HPDE6-E6E7 (cell line): ENCODE results near the gene FAM171A1.
"Not testable (repeated sequence)": the region's sequence is repeated elsewhere in the genome, so short reads cannot be mapped to it uniquely, and the experiment has no call there.

Experiments used
- DNase-seq: peaks from one replicate; pipeline ENCODE4 v3.0.0; 2011; ENCODE audit warnings: missing footprints; ENCODE audit errors: extremely low spot score

Gene FAM171A1

DNA sequence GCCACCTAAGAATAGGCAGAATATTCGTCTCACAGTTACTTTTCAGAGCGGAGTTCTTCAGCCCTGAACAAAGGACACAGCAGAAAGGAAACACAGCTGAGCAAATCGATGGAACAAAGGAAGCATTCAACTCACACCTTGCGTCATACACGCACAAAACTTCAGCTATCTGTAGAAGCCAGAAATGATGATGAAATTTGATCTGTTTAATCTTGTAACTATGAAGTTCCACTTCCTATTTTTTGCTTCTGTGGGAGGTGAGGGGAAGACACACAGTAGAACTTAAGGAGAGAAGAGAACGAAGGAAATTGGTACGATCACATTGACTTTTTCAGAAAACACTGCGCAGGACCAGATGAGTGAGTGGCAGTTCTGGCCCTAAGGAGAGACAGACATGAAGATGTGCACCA, 26.2 kb downstream of the FAM171A1 start:
- DNase-seq, result no peak

DNA sequence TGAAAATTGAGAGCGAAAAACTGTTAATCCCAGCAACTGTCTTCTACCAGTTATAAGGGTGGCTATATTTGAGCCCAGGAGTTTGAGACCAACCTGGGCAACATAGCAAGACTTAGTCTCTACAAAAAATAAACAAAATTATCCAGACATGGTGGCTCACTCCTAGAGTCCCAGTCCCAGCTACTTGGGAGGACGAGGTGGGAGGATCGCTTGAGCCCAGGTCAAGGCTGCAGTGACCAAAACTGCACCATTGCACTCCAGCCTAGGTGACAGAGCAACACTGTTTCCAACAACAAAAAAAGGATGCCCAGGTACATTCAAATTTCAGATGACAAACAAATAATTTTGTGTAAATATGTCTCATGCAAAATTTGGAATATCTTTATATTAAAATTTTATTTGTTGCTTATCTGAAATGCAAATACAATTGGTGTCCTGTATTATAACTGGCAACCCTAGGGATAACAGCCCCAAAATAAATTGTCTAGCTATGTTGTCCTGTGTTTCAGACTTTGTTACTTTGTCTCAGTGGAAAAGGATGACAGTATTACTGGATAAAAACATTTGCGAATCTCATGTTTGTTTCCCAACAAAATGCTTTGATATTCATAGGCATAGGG, 26.7 kb downstream of the FAM171A1 start:
- no peak for DNase-seq

DNA sequence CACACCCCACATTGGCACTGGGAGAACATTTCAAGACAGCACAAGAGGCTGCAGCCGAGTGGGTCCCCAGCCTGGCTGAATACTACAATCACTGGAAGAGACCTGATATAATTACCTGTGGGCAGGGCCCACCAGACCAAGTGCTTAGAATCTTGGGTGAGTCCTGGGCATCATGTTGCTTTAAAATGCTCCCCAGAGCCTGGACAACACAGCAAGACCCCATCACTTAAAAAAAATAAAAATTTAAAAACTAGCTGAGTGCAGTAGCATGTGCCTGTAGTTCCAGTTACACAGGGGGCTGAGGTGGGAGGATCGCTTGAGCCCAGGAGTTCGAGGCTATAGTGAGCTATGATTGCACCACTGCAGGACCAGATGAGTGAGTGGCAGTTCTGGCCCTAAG, 28.1 kb downstream of the FAM171A1 start:
- DNase-seq, result no peak

DNA sequence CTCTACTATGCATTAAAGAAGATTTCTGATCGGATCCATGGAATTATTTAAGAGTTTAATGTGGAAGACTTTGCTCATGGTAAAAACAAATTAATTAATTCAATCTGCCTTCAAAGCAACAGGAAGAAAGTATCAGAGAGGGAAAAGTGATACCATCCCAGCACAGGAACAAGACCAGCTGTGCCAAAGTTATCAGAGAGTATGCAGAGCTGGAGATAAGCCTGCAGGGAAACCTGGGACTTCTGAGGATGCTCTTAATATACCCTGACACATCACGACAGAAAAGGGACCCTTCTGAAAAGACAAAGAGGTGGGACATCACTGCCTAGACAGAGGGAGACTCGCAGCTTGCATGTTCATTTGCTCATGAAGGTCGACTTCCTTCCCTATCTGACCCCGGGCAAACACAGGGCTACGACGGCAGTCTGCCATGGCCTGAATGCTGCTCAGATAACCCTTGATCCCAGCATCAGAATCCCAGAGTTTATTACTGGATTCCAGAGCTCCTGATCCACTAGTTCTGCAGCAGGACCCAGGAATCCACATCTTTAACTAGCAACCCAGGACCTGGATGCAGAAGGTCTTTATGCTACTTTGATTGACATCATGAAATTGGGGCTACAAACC, 29.5 kb downstream of the FAM171A1 start:
- DNase-seq, result no peak

DNA sequence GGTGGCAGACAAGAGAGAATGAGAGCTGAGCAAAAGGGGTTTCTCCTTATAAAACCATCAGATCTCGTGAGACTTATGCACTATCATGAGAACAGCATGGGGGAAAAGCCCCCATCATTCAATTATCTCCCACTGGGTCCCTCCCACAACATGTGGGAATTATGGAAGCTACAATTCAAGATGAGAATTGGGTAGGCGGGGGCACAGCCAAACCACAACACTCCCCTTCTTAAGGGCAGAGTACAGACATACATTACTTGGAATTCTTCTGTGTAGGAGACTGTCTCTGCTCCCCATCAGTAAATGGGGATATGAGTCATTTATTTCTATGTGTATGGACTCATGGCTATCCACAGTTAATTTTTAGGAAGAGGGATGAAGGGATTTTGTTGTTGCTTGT, 31.2 kb downstream of the FAM171A1 start:
- DNase-seq, result no peak

DNA sequence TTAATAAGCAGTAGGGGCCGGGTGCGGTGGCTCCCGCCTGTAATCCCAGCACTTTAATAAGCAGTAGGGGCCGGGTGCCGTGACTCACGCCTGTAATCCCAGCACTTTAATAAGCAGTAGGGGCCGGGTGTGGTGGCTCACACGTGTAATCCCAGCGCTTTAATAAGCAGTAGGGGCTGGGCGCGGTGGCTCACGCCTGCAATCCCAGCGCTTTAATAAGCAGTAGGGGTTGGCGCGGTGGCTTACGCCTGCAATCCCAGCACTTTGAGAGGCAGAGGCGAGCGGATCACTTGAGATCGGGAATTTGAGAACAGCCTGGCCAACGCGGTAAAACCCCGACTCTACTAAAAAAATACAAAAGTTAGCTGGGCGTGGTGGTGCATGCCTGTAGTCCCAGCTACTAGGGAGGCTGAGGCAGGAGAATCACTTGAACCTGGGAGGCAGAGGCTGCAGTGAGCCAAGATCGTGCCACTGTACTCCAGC, 33.6 kb downstream of the FAM171A1 start:
- DNase-seq, result not testable (repeated sequence)

DNA sequence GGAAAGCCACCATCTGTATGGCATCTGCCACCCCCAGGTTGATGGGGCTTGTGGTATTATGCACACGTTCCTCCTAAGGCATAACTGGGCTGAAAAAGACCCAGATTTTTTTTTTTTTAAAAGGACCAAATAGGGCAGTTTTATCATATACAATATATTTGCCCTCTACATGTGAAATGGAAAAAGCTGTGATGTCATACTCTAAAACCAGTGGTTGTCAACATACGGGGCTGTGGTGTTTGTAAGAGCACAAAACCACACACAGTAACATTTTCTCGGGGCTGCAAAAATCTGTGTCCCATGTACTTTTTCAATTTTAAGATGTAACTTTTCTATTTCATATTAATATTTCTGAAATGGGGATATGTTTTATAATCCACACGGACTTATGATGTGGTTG, 34.9 kb downstream of the FAM171A1 start:
- DNase-seq, result no peak

DNA sequence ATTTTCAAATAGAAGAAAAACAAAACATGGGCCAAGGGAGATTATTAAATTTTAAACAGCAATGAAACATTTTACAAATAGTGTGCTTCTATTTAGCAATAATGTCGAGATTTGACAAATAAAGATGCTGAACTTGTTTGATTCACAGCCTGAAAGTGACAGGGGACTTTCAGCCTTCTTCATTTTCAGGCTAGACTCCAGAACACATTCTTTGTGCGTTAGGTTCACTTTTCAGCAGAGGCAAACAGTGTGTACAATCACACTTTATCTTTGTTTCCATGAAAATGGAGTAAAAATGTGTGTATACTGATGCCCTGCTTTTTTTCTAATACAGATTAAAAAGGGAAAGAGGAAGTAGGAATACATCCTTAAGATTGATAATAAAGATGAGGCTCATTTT, 35.6 kb downstream of the FAM171A1 start:
- DNase-seq, result no peak

DNA sequence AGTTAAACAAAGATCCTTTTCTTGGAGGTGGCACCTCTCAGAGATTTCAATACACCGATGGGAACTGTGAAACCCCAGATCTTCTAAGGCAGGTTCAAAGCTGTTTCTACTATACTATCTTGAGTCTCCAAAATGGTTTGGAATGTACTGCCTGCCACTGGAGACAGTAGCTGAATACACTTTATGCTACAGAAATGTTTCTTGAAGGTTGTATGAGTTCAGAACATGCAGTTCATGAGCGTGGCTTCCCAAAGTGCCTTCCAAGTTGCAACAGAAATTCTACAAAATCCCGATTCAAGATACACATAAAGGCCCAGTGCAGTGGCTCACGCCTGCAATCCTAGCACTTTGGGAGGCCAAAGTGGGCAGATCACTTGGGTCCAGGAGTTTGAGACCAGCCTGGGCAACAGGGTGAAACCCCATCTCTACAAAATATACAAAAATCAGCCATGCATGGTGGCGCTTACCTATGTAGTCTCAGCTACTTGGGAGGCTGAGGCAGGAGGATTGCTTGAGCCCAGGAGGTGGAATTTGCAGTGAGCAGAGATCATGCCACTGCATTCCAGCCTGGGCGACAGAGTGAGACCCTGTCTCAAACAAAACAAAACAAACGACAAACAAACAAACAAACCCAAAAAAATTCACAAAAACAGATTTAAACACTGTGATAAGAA, 36.3 kb downstream of the FAM171A1 start:
- DNase-seq, result no peak

DNA sequence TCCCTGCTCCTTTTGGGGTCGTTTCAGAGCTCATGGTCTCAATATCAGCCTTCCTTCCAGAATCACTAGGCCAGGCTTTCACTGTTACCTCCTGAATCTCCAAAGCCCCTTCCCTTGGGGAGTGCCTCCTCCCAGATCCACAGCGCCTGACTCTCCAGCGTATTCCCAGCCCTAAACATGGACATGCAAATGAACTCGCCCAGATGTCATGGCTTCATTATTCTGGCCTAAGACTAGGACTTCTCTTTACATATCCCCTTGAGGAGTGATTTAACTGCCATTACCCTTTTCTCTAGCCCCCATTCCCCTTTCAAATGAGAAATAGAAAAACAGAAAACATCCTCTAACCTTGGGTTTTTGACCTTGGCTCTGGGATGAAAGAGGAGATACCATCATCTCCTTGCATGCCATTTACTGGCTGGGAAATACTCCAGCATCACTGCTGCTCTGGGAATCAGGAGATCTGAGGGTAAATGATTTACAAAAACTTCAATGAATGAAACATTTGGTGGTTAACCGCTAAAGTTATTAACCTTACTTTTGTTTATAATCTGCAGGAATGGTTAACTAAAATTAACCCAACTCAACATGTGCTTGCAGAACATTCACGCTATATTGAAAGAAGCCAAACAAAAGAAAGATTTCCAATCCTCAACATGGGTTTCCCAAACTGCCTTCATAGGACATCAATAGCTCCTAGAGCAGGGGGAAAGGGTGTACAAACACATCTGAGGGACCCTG, 37.0 kb downstream of the FAM171A1 start:
- no peak for DNase-seq

DNA sequence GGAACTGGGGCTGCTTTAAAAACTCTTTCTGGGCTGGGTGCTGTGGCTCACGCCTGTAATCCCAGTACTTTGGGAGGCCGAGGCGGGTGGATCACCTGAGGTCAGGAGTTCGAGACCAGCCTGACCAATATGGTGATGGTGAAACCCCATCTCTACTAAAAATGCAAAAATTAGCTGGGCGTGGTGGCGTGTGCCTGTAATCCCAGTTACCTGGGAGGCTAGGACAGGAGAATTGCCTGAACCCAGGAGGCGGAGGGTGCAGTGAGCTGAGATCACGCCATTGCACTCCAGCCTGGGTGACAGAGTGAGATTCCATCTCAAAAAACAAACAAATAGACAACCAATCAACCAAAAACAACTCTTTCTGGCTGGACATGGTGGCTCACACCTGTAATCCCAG, 37.9 kb downstream of the FAM171A1 start:
- DNase-seq, result not testable (repeated sequence)

DNA sequence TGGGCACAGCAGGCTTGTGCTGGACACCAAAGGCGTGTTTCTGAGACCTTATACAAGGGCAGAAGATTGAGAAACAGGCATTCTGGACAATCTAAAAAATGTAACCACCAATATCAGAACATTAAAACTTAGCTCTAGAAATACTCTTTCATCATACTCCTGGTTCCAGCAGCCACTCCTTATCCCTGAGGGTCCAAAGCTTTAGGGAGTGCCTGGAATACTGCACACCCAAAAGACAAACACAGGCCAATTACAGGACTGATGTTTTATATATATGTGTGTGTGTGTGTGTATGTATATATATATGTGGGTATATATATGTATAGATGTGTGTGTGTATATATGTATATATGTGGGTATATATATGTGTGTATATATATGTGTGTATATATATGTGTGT, 39.6 kb downstream of the FAM171A1 start:
- no peak for DNase-seq

DNA sequence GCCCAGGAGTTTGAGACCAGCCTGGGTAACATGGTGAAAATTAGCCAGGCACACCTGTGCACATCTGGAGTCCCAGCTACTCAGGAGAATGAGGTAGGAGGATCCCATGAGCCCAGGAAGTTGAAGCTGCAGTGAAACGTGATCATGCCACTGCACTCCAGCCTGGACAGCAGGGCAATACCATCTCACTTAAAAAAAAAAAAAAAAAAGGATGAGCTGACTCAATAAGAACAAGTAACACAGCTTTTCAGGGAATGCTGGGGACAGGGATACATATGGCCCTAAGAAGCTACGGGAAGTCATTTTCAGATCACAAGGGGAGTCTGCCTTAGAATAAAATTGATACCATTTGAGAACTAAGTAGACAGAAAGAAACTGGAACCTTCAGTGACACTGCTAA, 41.7 kb downstream of the FAM171A1 start:
- DNase-seq, result no peak

DNA sequence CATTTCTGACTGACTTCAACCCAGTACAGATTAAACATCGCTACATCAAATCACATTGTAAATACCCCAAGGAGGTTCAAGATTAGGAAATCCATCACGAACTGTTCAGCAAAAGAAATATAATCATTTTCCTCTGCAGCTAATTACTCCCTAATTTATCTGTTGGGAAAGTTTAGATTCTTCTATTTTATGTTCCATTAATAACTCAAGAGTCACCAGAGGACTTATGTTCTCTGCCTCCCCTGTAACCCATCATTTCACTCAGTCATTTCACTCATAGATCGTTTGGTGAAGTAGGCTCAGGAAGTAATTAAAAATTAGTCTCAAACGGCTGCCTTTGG, 45.2 kb downstream of the FAM171A1 start:
- no peak for DNase-seq

DNA sequence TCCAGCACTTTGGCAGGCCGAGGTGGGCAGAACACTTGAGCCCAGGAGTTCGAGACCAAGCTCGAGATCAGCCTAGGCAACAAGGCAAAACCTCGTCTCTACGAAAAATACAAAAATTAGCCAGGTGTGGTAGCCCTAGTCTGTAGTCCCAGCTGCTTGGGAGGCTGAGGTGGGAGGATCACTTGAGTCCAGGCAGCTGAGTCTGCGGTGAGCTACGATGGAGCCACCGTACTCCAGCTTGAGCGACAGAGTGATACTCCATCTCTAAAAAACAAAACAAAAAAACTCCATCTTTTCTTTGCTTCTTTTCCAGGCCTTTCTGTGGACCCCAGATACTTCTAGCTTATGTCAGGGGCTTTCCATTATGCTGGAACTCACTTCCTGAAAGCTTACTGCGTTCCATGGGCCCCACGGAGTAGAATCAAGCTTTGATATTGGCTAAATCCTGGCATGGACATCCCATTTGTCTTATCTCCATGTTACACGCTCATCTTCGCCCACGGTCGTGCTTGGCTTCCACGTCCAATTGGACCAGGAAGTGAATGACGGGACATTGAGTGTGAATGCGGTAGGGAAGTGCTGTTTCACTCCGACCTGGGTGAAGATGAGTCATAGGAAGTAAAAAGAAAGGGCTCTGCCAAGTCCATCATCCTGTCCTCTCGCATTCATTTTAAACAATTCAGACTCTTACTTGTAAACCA, 45.7 kb downstream of the FAM171A1 start:
- peak; percentile 21 for DNase-seq

DNA sequence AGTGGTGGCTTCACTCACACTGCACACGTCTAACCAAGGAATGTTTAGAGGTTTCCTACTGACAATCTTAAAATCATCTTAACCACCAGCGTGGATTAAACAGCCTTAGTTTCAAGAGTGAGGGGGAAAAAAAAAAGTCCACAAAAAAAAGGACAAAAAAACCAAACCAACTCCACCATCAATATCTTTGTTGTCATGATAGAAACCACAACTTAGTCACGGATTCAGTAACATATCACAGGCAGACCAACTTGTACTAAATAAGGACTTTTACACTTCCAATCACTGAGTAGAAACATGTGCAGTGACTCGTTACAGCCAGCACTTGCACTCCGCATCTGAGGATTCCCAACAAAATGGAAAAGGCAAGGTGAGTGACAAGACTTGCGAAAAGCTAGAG, 46.5 kb downstream of the FAM171A1 start:
- no peak for DNase-seq

DNA sequence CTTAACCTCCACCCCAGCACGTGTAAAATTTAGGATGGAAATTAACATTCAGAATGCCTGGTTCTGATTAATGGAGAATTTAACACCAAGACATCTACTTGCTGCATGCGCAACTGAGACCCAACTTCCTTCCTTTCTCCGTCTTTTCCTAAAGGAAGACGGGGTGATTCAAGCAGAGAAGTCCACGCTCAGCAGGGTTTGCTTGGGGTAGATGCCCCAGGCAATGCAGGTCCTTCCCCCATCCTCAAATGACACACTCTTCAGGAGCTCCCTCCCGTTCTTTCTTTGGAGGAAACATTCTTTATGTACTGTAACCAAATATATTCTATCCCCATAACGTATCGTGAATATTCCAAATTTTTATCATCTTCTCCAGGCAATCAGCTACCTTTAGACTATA, 47.0 kb downstream of the FAM171A1 start:
- DNase-seq, result no peak

DNA sequence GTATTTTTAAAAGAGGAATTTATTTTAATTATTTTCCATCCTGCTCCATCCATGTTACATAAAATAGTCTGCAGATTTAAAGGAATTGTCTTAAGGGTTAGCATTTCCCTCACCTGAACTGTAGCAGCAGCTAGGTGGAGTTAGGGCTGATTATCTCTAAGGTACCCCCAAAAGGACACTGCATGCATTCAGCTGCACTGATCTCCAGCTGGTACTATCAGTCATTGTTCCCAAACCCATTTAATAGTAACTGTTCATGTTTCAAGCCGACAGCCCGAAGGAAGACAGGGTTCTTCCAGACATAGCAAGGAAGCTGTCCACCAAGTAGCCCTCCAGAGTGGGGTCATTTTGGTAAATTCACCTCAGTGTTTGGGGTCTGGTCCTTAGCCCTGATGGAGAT, 48.7 kb downstream of the FAM171A1 start:
- DNase-seq, result no peak

DNA sequence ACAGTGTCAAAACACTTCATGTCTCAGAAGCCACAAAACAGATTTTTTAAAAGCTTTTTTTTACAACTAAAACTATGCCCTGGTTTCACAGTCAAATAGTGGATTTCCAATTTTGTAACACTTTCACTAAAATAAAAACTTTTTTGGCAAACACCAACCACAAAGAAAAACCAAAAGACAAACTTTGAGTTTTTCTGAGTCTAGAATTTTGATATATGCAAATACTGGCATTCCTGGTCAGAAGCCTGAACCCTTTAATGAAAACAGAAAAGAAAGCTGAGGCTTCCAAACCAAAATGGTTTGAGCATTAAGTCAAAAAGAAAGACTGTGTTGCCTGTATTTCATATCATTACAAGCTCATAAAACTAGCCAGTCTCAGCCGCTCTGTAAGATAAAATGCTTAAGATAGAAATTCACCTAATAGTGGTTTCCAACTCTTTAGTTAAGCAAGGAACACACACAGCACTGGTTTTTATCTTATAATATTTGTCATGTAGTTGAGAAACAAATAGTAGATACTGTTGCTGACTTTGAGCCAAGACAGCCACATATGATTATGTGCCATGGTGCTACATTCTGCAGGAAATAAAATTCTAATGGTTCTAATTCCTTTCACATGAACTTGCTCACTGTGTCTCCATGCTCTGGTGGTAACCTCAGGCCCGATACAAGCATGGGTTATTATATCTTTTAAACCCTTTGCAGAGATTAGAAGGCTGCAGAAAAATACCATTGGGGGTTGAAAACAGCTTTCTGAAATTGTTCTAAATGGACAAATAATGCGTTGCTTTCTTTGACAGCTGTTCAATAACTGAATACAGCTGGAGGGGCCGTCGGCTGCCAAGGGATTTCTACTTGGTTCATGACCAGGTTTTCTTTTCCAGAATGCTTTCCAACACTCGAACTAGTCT, 49.4 kb downstream of the FAM171A1 start:
- DNase-seq, result no peak

DNA sequence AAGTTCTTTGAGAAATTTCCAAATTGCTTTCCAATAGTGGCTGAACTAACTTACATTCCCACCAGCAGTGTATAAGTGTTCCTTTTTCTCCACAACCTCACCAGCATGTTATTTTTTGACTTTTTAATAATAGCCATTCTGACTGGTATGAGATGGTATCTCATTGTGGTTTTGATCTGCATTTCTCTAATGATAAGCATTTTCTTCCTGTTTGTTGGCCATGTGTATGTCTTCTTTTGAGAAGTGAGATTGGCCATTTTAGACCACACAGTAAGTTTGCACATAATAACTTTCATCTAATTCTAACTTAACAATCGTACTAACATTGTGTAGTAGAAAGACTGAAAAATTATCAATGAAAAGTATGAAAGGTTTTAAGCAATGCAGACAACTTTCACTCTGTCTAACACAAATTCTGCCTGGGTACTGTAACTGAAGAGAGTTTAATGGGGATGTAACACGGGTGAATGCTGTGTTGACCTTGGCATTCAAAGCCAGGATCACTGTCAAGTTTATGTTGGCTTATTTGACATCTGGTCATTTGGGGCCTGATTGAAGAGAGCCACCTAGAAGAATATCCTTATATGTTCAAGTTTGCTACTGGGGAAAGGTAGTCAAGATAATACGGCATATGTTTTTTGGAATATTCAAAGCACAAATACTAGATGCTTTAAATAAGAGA, 50.4 kb downstream of the FAM171A1 start:
- no peak for DNase-seq
